Psoas muscle (tissue), 8 donors: ENCODE measurements around the gene TBCD. TPM values are rescaled to one million over a fixed set of nuclear protein-coding genes. Genes with fewer than 3 reads are reported as not detected.
"Not testable (repeated sequence)": the region's sequence is repeated elsewhere in the genome, so short reads cannot be mapped to it uniquely, and the experiment has no call there.

Source experiments
- ATAC-seq, 4 donors: fragments of 200-7000 bp; cut with Tn5 transposase; one replicate each; pipeline ENCODE4 v1.9.1; 2020; ENCODE audit warnings: moderate library complexity in 3 of 4, mild to moderate bottlenecking in 2 of 4
- DNase-seq, 2 donors: peaks; one replicate each; pipeline ENCODE4 v3.0.0-alpha.2; 2020
- H3K27ac ChIP-seq: fragments of 200-600 bp; one replicate; pipeline ENCODE4 v1.8.0; 2022
- H3K27me3 ChIP-seq, 3 donors: fragments of 200-600 bp in 1 of 3; one replicate each; pipeline versions ENCODE4 v1.6.1 to v1.8.0; 2013 to 2022; ENCODE audit warnings: low read length in 2 of 3, mild to moderate bottlenecking in 2 of 3, moderate library complexity in 1 of 3; ENCODE audit not compliant: insufficient read depth in 3 of 3
- H3K36me3 ChIP-seq, 2 donors: fragments of 200-600 bp in 1 of 2; one replicate each; pipeline versions ENCODE4 v1.6.1 to v1.8.0; 2013 to 2022; ENCODE audit warnings: low read depth in 1 of 2, mild to moderate bottlenecking in 1 of 2, moderate library complexity in 1 of 2; ENCODE audit not compliant: insufficient read depth in 1 of 2
- H3K4me1 ChIP-seq: fragments of 200-600 bp; one replicate; pipeline ENCODE4 v1.8.0; 2022
- H3K4me3 ChIP-seq: fragments of 200-600 bp; one replicate; pipeline ENCODE4 v1.8.0; 2022; ENCODE audit warnings: mild to moderate bottlenecking
- H3K9me3 ChIP-seq: fragments of 200-600 bp; one replicate; pipeline ENCODE4 v1.8.0; 2022
- WGBS, 3 donors: extraction: QIAGEN DNeasy Blood & Tissue Kit; methylation state at CpG; one replicate each; pipeline versions ENCODE4 v1.1.6 to v1.1.7; 2013; 5-methylcytosine and 5-hydroxymethylcytosine counted together
- intact Hi-C, 2 donors: fragments of 100-400 bp; cut with DNase I; formaldehyde crosslinking; loops; one replicate each; pipeline versions ENCODE4 v1.11.0 to v1.14.2; 2022
- polyA plus RNA-seq, 3 donors: library from polyadenylated mRNA; stranded (reverse); fragments of 200-250 nt; gene quantifications; one replicate each; pipeline ENCODE4 v1.2.3, GENCODE V29; 2013
- total RNA-seq, 4 donors: library from RNA; stranded (reverse); fragmentation: NEBNext Ultra II Directional in 2 of 4; extraction: Animal tissue kit (Norgen Biotek cat#: 25700) in 2 of 4; gene quantifications; one replicate each; pipeline versions ENCODE4 v1.2.1 to v1.2.4, GENCODE V29; 2021 to 2023
- TF ChIP-seq, protein P1 (sequence below): fragments of 200-600 bp; IDR thresholded peaks from one replicate; pipeline ENCODE4 v1.8.0; 2022; ENCODE audit warnings: antibody characterized with exemption
- donor health status: healthy with polysubstance abuse.
- donor health status: DM: no; HTN: no; CAD: no; lungs with moderate emphysema.
- donor health status: Bipolar disorder and iron deficiency.
- donor health status: healthy.
- donor health status: DM: yes; HTN: yes; CAD: no.
- donor health status: DM: no; HTN: no; CAD: no.
- donor health status: DM: no; HTN: no; CAD: no.
- donor health status: DM: yes; HTN: yes; CAD: no.

Gene TBCD
- total and polyA plus RNA-seq, 7 donors, result 28.2 to 65.0 (median 36.5) TPM

DNA sequence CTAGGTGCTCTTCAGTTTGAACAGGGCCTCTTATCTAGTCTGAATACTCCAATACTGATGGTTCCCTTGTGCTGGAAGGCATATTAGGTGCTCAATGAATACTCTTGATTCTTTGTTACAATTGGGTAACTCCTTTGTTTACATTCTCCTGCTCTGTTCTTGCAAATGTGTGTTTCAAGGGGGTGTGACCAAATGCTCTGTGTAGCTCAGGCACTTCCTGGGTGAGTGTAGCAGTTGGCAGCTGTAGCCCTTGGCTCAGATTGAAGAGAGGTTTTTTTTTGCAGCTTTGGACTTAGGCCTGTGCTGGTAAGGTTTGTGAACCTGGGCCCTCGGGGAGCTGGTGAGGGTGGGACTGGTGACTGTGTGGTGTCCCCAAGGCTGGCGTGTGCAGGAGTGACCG is 20.2 kb downstream of the TBCD start:
- Histone ChIP-seq H3K27ac (no peak overlapping the region), H3K36me3 (peaks cover 0 to 45% of the 10 kb centered on the region in 2 donors), H3K4me3 (no peak overlapping the region), H3K4me1 (no peaks in the 10 kb centered on the region), H3K27me3 (no peaks in the 10 kb centered on the region), H3K9me3 (no peaks in the 10 kb centered on the region)
- WGBS, 3 donors, result 74 to 79% (median 75%) methylated on average over 3 of the region's 3 CpGs
- peak in 1 of 4 donors; percentile 29 for ATAC-seq
- TF ChIP-seq, protein P1, sequence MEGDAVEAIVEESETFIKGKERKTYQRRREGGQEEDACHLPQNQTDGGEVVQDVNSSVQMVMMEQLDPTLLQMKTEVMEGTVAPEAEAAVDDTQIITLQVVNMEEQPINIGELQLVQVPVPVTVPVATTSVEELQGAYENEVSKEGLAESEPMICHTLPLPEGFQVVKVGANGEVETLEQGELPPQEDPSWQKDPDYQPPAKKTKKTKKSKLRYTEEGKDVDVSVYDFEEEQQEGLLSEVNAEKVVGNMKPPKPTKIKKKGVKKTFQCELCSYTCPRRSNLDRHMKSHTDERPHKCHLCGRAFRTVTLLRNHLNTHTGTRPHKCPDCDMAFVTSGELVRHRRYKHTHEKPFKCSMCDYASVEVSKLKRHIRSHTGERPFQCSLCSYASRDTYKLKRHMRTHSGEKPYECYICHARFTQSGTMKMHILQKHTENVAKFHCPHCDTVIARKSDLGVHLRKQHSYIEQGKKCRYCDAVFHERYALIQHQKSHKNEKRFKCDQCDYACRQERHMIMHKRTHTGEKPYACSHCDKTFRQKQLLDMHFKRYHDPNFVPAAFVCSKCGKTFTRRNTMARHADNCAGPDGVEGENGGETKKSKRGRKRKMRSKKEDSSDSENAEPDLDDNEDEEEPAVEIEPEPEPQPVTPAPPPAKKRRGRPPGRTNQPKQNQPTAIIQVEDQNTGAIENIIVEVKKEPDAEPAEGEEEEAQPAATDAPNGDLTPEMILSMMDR, result no peak
- intact Hi-C loops, result no loop called here
- DNase-seq, result peak in 1 of 2 donors; percentile 30

GRCh38 chr17:82774456-82774855 is 22.6 kb downstream of the TBCD start:
- intact Hi-C loops, result loop anchor here in 1 of 2 donors (2.0 kb wide), 1 partner anchor 106 kb away; no protein-coding TSS in a partner anchor
- not testable (repeated sequence) for ATAC-seq, H3K4me1 ChIP-seq, H3K27me3 ChIP-seq, H3K9me3 ChIP-seq, H3K27ac ChIP-seq
- DNase-seq, result peak in 1 of 2 donors; percentile 30
- 79 to 83% (median 79%) methylated on average over 19 of the region's 19 CpGs for WGBS, 3 donors
- Histone ChIP-seq H3K36me3 (peaks cover 0 to 24% of the 10 kb centered on the region in 2 donors), H3K4me3 (peak overlapping the region; percentile 52)

- H3K9me3 ChIP-seq, result no peaks in the 10 kb centered on the region
- H3K27me3 ChIP-seq, result no peaks in the 10 kb centered on the region
- intact Hi-C loops, result loop anchor here in 1 of 2 donors (2.0 to 5.0 kb wide), 2 partner anchors 106 to 423 kb away; no protein-coding TSS in a partner anchor
- TF ChIP-seq, protein P1, result peak; percentile 86
- 34 to 38% (median 36%) methylated on average over 33 of the region's 34 CpGs for WGBS, 3 donors
- no peak overlapping the region for H3K27ac ChIP-seq
- peak; percentile 65 to 85 (median 72) for ATAC-seq
- H3K4me1 ChIP-seq, result no peaks in the 10 kb centered on the region
- DNase-seq, result peak; percentile 71 to 84
- peaks cover 0 to 17% of the 10 kb centered on the region in 2 donors for H3K36me3 ChIP-seq
- peak overlapping the region; percentile 52 for H3K4me3 ChIP-seq
These were observed 23.3 kb downstream of the TBCD start for GRCh38 chr17:82775001-82775823.

DNA sequence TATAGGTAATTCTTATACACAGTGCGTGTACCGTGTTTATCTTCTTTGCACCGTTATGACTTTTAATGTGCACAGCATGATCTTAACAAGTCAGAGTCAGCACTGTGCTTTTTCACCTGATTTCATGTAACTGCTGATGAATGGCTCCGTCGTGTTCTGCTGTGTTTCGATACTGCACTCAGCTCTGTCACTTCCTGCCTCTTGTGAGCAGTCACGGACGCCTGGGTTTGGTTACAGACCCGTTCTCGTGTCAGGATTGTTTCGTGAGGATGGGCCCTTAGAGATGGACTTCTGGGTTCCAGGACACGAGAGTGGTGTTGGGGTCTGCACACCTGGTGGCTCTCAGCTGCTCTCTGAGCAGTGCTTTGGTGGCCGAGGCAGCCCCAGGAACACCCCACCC is 24.6 kb downstream of the TBCD start:
- H3K4me1 ChIP-seq, result no peaks in the 10 kb centered on the region
- H3K9me3 ChIP-seq, result no peaks in the 10 kb centered on the region
- ATAC-seq, result no peak
- WGBS, 3 donors, result 92 to 95% (median 93%) methylated on average over 13 of the region's 13 CpGs
- H3K4me3 ChIP-seq, result no peak overlapping the region
- TF ChIP-seq, protein P1, result no peak
- H3K36me3 ChIP-seq, result peaks cover 0 to 12% of the 10 kb centered on the region in 2 donors
- intact Hi-C loops, result loop anchor here in 1 of 2 donors (5.0 kb wide), 1 partner anchor 424 kb away; no protein-coding TSS in a partner anchor
- no peak overlapping the region for H3K27ac ChIP-seq
- H3K27me3 ChIP-seq, result no peaks in the 10 kb centered on the region
- peak in 1 of 2 donors; percentile 18 for DNase-seq

DNA sequence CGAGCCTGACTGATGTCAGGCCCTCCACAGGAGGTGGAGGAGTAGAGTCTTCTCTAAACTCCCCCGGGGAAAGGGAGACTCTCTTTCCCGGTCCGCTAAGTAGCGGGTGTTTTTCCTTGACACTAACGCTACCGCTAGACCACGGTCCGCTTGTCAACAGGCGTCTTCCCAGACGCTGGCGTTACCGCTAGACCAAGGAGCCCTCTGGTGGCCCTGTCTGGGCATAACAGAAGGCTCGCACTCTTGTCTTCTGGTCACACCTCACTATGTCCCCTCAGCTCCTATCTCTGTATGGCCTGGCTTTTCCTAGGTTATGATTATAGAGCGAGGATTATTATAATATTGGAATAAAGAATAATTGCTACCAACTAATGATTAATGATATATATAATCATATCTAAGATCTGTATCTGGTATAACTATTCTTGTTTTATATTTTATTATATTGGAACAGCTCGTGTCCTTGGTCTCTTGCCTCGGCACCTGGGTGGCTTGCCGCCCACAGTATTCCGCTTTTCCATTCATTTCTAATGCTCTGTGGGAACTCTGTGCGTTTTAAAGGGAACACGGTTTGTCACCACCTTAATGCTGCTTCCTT is 26.0 kb downstream of the TBCD start:
- not testable (repeated sequence) for ATAC-seq, H3K27me3 ChIP-seq, H3K4me3 ChIP-seq, H3K36me3 ChIP-seq, H3K4me1 ChIP-seq, H3K27ac ChIP-seq, H3K9me3 ChIP-seq
- peak in 1 of 2 donors; percentile 36 for DNase-seq
- TF ChIP-seq, protein P1, result peak; percentile 35
- intact Hi-C loops, result loop anchor here in 1 of 2 donors (5.0 kb wide), 1 partner anchor 426 kb away; no protein-coding TSS in a partner anchor
- 74 to 80% (median 77%) methylated on average over 15 to 21 of the region's 21 CpGs for WGBS, 3 donors
